HG03460 (cell line): Measurements from ENCODE around the gene COX7A2.

Experiments
- ATAC-seq: cut with Tn5 transposase; IDR thresholded peaks from one replicate; pipeline ENCODE4 v1.9.1; 2021; ENCODE audit not compliant: unreplicated experiment

Gene COX7A2

GRCh38 chr6:75201901-75202672 is 41.5 kb downstream of the COX7A2 start:
- no peak for ATAC-seq

- no peak for ATAC-seq
Measured at GRCh38 chr6:75201021-75201420, 42.6 kb downstream of the COX7A2 start.

GRCh38 chr6:75199889-75200288 is 43.7 kb downstream of the COX7A2 start:
- ATAC-seq: no peak

GRCh38 chr6:75196081-75196687 is 47.4 kb downstream of the COX7A2 start:
- no peak for ATAC-seq

GRCh38 chr6:75188221-75188925 is 55.2 kb downstream of the COX7A2 start:
- no peak for ATAC-seq
